ENCODE results near the gene ZNF677.

DNA sequence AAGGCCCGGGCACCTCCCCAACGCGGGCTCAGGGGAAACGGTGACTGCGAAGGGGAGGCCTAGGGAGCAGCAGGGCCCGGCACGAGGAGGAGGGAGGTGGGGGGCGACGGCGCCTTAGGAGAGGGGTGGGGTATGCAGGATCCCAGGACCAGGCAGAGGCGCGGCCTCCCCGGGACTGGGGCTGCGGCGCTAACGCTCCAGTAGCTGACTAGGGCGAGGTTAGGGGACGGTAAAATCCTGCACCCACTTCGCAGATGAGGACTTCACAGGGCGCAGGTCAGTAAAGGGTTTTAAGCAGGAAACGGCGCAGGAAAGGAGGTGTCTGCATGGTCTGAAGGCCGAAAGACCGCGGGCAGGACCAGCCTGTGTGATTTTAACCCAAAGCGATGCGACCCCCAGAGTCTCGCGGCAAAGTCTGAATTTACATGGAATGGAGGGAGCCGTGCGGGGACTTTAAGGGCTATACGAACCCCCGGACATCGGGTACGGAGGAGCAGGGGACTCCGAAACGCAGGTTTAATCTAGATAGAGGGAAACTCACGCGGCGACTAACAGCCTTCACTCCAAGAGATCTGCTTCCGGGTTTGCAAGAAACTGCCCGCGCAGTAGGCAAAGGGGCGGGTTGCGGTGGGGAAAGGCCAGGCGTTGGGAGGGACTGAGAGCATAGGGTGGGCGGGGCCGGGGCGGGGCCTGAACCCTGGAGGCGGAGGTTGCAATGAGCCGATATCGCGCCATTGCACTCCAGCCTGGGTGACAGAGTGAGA, 61.7 kb downstream of the ZNF677 start, which contains the start of gene ZNF665:
- no peak for TF ChIP-seq CTCF (IDR thresholded peaks at IDR 0.05)
- no peak for TF ChIP-seq BHLHE40 (IDR thresholded peaks at IDR 0.05; ENCODE audit: low read depth, low read length)
- no peak for TF ChIP-seq TP53 (CRISPR knock-in tag; IDR thresholded peaks at IDR 0.05)

Data from A549 (cell line).